NCI-H146 (cell line): Measurements from ENCODE around the gene EZH1.
A peak's percentile ranks its signal among the peaks of the same experiment; 100 is the strongest.

Experiments
- DNase-seq: peaks from one replicate; lab custom pipeline; 2025; lab: John Stamatoyannopoulos, UW

The EZH1 gene

DNA sequence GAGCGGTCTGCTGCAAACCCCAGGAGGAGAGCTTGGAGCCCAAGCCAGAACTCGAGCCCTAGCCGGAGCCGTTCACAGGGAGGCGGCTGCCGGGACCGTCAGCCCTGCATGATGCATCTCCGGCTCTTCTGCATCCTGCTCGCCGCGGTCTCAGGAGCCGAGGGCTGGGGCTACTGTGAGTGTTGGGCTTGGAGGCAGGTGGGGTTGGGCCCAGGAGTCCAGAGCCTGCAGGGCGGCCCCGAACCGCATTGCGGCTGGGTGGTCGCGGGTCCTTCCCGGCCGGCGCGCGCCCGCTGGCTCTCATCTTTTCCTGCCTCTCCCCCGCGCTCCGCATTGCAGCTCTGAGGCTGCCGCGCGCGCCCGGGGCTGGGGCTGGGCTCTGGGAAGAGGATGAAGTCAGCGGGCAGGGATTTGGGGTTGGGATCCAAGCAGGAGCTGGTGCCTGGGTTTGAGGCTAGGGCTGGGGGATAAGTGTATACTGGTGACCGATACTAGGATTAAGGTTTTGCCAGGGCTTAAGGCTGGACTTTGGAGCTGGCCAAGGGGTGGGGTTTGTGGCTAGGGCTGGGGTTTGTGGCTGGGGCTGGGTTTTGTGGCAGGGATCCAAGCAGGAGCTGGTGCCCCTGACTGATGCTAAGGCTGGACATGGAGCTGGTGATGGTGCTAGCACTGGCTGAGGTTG is 62.0 kb downstream of the EZH1 start:
- DNase-seq = peak; percentile 58

DNA sequence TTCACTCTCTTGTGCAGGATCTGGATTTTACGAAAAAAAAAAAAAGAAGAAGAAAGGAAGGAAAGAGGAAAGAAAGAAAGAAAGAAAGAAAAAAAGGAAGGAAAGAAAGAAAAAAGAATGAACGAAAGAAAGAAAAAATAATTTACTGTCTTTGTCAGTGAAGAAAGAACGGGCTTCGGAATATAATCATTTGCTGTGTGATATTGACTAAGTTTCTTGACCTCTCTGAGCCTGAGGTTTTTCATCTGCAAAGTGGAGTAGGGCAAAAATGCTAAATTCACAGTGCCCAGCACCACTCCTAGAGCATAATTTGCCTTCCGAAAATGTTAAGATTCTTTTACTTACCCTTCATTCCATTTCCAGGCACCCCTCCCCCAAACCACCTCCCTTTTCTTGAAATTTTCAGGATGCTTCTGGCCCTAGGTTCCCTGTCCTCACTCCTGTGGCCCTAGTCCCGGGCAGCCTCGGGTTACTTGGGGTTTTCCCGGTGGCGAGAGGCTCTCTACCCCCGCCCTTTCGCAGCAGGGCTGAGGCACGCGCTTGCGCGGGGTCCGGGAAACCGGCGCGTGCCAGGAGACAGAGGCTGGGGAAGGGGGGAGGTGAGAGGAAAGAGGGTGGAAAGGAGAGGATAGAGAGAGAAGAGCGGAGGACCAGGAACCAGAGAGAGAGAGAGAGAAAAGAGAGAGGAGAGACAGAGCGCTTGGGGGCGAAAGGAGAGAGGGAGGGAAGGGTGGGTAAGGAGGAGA is 62.7 kb downstream of the EZH1 start, which contains the start of gene CNTNAP1:
TSS of gene CNTNAP1 (plus strand) at position 556 of the 746 bp plus-strand sequence. CDS start 299 bp downstream, outside the sequence.
- DNase-seq = peak; percentile 58

DNA sequence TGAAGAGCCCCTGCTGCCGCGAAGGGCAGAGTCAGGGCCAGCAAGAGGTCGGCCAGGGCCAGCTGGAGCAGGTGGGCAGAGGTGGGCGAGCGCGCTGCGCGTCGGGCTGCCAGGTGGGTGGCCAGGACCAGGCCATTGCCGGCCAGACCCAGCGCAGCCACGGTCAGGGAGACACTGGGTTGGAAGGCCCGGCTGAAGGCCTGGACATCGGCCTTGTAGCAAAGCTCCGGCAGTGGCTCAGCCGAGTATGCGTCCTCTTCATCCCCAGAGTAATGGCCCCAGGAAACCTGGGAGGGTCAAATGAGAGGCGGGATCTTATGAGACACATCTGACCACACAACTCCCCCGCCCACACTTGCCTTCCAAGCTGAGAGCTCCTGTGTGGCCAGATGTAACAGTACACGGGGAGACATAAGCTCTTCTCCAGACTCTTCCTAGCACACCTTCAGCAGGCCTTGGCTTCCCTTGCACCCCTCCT is 64.5 kb downstream of the EZH1 start:
- peak; percentile 75 for DNase-seq

DNA sequence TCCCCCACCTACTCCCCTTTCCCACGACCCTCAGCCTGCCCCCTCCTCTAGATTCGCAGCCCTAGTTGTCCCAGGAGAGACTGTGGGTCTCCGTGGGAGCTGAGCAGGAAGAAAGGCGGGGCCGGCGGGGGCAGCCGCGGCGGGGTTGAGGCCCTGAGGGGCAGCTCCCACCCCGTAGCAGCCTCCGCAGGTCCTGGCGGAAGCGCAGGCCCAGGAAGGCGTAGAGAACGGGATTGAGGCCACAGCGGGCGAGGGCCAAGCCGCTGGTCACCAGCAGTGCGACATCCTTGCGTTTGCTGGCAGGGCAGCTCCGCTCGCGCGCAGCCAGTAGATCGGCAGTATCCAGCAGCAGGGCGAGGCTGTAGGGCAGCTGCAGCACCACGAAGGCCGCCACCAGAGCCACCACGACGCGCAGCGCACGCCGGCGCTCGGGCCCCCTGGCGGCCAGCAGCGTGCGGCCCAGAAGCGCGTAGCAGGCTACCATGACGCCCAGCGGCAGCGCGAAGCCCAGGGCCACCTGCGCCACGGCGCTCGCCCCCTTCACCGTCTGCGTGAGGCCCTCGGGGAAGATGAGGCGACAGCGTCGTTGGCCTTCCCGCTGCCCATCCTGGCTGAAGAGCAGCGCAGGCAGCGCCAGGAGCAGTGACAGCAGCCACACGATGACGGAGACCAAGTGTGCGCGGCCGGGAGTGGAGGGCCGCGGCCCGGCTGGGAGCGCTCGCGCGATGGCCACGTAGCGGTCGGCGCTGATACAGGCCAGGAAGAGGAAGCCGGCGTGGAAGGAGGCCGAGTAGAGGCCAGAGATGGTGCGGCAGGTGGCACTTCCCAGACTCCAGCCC is 65.1 kb downstream of the EZH1 start:
- peak; percentile 82 for DNase-seq

DNA sequence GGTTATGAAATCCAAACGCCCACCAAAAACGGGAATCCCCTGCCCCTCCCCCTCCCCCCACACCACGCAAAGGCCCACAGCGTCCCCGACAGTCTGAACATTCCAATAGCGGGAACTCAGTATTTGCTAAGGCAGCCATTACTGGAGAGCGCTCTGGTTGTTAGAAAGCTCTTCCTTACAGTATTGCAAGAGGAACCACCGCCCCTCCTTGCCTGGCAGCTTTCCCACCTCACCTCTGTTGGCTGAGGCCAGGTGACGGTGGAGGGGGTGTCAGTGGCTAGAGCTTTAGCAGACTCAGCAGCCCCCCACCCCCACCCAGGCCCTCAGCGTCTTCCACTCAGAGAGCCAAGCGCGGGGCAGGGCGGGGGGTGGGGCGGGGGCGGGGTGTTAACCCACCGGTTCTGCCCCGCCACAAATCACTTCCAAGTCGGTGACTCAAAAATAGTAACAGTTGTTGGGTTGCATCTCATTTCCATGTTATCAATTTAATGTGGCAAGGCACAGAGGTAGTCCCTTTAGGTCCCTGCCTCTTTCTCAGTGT is 65.8 kb downstream of the EZH1 start:
- peak; percentile 69 for DNase-seq

DNA sequence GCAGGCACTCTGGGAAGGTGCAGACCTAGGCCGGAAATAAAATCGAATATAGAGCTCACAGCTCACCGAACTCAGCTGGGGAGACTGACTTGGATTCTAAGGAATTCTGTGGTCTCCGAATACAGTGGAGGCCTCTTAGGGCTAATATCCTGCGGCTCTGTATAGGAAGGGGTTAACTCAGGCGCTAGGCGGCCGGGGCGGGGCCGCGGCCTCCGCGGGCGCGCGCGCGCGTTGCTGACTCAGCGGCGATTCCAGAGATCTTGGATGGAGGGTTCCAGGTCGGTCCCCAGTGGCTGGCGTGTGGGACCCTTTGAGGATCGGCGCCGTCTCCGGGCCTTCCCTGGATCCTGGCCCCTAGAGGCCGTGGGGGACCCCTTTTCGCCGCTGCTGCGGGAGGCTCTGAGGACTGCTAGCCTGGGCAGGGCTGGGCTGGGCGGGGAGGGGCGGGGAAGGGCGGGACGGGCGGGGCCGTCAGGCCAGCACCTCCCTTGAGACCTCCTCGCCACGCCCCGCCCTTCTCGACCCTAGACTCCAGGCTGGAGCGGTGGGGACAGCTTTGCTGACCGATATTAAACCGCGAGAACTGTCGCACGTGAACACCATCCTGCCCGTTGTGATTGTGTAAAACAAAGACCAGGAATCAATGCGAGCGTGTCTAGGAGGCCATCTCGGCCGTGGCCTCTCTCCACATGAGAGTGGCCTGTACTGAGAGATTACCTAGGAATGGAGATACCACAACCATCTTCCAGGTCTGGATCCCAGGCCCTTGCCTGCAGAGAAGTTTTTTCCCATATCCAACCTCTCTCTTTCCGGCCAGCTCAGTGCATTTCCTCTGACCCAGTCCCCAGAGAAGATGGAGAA is 66.7 kb downstream of the EZH1 start:
- peak; percentile 95 for DNase-seq

DNA sequence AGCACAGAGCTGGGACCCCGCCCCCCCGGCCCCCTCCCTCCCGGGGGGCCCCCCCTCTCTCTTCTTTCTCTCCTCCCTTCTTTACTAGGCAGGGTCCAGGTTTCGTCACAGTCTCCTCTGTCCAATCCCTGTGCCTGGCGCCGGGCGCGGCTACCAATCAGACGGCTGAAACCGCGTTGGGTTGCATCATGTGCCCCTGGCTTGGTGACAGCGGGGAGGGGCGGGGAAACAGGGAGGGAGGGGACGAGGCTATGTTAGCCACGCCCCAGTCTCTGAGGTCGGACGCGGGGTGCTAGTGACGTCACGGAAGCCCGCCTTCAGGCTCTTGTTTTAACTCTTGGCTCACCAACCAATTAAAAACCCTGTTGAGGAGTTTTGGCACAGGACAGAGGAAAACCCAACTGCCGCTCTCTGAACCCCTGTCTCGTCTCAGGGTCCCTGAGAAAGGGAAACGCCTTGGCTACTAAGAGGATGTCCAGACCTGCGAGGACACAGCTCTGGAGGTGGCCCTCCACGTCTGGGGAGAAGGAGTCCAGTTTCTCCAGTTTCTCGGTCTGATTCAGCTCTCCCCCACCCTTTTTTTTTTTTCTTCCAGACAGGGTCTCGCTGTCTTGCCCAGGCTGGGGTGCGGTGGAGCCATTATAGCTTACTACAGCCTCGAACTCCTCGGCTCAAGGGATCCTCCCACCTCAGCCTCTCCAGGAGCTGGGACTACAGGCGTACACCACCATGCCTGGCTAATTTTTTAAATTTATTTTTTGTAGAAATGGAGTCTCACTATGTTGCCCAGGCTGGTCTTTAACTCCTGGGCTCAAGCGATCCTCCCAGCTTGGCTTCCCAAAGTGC is 67.6 kb downstream of the EZH1 start:
- DNase-seq = peak; percentile 99

DNA sequence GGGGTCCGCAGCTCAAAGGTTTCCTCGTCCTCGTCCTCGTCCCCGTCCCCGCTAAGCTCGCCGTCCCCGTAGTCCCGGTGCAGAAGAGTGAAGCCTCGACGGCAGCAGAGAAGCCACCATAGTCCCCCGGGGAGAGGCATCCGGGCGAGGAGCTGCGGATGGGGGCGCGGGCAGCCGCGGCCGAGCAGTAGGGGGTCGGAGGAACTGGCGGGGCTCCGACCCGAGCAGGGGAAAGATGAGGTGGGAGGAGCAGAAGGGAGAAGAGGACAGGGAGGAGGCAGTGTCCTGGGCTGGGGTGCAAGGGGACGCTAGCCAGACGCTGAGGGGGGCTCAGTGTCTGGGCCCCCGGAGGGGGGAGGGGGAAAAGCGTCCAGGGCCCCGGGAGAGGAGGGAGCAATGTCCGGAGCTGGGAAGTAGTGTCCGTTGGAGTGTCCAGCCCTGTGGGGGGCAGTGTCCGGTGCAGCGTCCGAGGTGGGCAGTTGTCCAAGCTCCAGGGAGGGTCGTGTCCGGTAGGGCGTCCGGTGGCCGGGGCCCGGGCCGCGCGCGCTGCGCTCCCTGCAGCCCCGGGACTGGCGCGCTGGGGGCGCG is 68.3 kb downstream of the EZH1 start, which contains the start of gene PLEKHH3:
TSS of gene PLEKHH3 (minus strand) at position 571 of the 588 bp plus-strand sequence. CDS start at position 140, 431 bp downstream.
- peak; percentile 57 for DNase-seq

DNA sequence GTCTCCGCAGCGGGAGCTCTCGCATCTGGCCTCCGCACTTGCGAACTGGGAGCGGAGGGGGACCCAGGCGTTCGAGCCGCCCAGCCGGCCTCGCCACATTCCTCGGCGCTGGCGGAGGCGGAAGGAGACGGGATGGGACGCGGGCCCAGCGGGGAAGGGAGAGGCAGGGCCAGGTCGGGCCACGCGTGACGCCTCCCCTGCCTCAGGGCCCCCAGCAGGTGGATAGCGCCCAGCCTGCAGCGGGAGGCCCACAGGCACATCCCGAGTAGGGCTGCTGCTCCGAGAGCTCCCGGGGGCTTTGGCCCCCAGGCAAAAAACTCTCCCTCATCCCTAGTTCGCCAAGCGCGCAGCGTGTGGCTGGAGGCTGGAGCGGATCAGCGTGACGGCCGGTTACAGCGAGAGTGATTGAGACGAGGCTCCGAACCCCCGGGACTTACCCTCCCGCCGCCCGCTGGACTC is 68.8 kb downstream of the EZH1 start:
- peak; percentile 57 for DNase-seq

DNA sequence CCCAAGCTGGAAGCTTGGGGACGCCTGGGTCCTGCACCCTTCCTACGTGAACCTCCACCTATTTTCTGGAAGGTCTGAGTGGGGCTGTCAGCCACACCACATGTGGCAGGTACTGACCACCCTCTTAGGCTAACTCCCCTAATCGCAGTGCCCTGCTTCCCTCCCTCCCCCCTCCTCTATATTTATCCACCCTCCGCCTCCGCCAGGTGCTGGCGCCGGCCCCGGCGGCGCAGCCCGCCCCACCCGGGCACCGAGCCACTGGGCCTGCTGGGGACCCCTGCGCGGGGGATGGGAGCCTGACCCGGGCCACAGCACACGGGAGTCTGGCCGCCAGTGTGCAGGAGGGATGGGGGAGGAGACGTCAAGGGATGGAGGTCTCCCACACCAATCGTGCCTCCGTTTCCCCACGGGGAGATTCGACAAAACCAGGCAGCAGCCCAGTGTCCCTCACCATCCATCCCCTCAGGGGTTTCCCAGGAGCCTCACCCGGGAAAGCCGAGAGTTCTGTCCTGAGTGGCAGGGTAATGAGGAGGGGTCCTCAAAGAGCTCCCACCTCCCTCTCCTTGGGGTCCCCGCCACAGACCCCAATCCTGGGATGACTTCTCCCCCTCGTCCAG is 69.4 kb downstream of the EZH1 start:
- peak; percentile 70 for DNase-seq

DNA sequence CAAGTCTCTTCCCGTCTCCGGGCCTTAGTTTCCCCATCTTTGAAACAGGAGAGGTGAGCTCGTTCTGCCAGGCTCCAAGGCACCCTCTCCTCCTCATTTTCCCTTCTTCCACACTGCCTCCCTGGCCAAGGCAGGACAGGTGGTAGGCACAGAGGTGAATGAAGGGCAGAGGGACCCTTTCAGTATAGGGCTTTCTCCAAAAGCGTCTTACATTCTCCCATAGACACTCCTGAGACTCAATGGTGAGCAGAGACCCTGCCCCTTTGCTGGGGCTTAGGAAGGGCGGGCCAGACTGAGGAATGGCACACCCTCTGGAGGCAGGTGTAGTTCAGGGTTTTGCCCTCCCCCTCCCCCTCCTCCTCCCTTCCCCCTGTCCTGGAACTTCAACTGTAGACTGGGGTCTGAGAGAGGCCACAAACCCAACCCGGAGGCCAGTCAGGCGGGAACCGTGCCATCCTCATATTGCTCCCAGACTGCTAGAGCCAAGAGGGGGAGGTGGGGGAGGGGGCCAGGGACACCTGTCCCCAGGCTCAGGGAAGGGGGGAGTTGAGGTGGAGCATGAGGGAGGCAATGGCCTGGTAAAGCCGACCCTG is 70.0 kb downstream of the EZH1 start:
- DNase-seq = peak; percentile 71

DNA sequence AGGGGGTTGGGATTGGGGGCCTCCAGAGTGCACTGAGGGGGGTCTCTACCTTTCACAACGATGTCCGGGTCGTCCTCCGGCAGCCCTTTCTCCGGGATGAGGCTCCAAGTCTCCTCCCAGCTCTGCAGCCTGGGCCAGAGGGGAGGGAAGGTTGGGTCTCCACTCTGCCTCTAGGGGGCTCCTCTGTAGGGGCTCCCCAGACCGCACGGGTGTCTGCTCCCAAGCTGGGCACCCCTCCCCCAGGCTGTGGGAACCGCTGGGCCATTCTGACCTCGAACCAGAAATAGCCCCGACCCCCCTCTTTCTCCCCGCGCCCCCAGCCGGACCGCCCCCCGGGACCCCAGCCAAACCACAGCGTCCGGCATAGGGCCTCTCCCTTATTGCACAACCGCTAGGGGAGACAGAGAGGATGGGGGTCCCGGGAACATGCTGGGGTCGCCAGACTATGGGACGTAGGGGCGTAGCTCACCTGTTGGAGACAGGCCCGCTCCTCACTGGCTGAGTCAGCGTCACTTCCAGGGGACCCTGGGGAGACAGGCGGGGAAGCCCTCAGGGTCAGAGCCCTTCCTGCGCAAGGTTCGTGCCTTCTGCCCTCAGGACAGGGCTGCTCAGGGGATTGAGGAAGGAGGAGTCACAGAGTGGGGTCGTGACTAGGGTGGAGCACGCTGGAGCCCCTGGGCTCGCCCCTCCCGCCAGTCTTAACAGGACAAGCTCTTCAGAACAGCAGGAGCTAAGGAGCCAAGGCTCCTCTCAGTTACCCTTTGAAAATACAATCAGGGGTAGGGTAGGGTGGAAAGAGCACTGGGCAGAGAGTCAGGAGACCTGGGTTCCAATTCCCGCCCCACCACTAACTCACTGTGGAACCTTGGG is 70.7 kb downstream of the EZH1 start:
- no peak for DNase-seq

DNA sequence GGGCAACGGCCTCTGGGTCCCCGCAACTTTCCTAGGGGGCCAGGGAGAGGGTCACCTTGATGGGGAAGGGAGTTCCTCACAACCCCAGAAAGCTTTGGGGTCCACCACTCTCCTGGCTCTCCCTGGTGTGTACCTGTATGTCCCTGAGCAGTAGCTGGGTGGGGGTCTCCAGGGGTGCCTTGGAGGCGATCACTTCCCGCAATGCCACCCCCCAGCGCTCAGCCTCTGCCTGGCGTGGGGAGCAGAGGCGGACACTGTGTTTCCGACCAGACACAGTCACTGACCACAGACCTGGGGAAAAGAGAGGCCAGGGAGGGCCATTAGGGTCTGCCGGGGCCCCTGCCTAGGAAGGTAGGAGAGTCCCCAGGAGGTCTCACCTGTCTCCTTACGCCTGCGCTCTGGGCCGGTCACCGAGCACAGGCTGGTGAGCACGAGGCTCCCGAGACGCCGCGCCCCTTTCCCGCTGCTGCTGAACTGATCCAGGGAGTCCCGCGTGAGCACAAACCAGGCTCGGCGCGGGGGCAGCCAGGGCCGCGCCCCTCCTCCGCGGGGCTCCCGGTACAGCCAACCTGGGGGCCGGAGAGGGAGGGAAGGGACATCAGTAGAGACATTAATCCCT is 71.5 kb downstream of the EZH1 start:
- no peak for DNase-seq

DNA sequence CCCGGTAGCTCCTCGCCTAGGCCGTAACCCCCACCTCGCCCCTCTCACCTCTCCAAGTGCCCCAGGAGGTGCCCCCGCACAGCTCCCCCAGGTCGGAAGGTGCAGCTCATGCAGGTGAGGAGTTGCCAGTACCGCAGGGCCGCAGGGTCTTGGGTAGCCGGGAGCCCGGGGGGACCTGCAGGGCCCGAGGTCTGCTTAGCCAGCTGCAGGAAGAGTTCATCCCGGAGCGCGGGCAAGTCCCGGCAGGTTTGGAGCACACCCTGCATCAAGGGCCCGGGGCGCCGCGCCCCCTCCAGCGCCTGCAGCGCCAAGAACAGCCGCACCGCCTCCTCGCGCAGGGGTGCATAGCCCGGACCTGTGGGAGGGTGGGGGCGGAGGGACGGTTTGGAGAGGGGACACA is 72.8 kb downstream of the EZH1 start:
- DNase-seq = no peak

DNA sequence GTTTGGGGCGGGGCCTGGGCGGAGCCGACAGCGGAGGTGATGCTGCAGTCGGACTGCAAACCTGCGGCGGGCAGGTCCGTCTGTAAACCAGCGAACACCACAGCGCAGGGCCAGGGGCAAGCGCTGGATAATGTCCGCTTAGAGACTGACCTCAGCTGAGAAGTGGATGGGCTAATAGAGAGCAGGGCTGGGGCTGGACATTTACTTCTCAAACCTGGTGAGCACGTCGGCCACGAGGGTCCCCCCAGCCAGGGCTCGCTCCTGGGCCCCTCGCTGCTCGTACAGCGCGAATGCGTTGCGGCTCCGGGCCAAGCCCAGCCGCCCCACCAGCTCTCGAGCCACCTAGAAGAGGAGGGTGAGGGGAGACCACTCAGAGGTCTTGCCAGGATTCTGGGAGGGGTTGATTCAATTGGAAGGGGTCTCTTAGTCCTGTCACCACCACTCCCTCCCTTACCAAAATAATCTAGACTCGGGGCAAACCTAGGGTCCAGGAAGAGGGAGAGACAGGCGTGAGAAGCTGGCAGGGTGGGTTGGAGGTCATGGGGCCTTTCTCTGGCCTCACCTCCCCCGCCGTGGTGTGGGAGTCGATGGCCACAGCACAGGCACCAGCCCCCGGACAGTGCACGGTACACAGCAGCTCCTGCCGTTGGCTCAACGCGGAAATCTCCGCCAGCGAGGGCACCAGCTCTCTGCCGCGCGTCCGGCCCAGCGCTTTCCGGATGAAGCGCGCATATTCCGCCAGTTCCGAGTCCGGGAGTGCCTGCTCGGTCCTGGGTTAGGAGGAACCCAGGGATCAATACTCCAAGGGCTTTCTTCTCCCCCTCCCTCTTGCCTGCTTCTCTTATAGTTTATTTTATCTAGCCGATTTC is 73.8 kb downstream of the EZH1 start:
- no peak for DNase-seq
